Mesendoderm (in vitro differentiated cells): ENCODE measurements around the gene ATP13A5.

Source experiments
- DNase-seq: peaks from one replicate; pipeline ENCODE4 v3.0.0; 2013
- H2AK5ac ChIP-seq: 2 replicates; pipeline ENCODE4 v1.6.1; 2013; ENCODE audit warnings: low read length, inconsistent platforms
- H2BK120ac ChIP-seq: 2 replicates; pipeline ENCODE4 v1.6.1; 2013; ENCODE audit warnings: low read depth, mild to moderate bottlenecking, low read length, moderate library complexity, mixed read lengths
- H2BK15ac ChIP-seq: replicated peaks from 2 replicates; pipeline ENCODE4 v1.6.1; 2013; ENCODE audit warnings: low read depth, mild to moderate bottlenecking, moderate library complexity
- H2BK5ac ChIP-seq: 2 replicates; pipeline ENCODE4 v1.6.1; 2013; ENCODE audit warnings: low read length, inconsistent platforms
- H3K18ac ChIP-seq: 2 replicates; pipeline ENCODE4 v1.6.1; 2013; ENCODE audit warnings: mild to moderate bottlenecking, low read length, mixed read lengths
- H3K23ac ChIP-seq: one replicate; pipeline ENCODE4 v1.6.1; 2013; ENCODE audit warnings: low read length
- H3K27ac ChIP-seq: 2 replicates; pipeline ENCODE4 v1.5.1; 2013; ENCODE audit warnings: low read depth, mild to moderate bottlenecking, inconsistent platforms, low read length, moderate library complexity
- H3K27me3 ChIP-seq: 2 replicates; pipeline ENCODE4 v1.6.1; 2013; ENCODE audit warnings: low read length, control low read depth, mild to moderate bottlenecking, inconsistent platforms; ENCODE audit not compliant: insufficient read depth, poor library complexity
- H3K36me3 ChIP-seq: 2 replicates; pipeline ENCODE4 v1.6.1; 2013; ENCODE audit warnings: low read length, inconsistent platforms; ENCODE audit not compliant: control insufficient read depth, insufficient read depth
- H3K4ac ChIP-seq: one replicate; pipeline ENCODE4 v1.6.1; 2013; ENCODE audit warnings: low read depth, mild to moderate bottlenecking, low read length, moderate library complexity
- H3K4me1 ChIP-seq: 2 replicates; pipeline ENCODE4 v1.6.1; 2013; ENCODE audit warnings: low read depth, low read length, inconsistent platforms; ENCODE audit not compliant: control insufficient read depth
- H3K4me2 ChIP-seq: 2 replicates; pipeline ENCODE4 v1.6.1; 2013; ENCODE audit warnings: low read length
- H3K4me3 ChIP-seq: 2 replicates; pipeline ENCODE4 v1.5.1; 2013; ENCODE audit warnings: mild to moderate bottlenecking, low read length
- H3K56ac ChIP-seq: one replicate; pipeline ENCODE4 v1.6.1; 2013; ENCODE audit warnings: low read length
- H3K79me1 ChIP-seq: 2 replicates; pipeline ENCODE4 v1.6.1; 2013; ENCODE audit warnings: low read length, inconsistent platforms
- H3K79me2 ChIP-seq: 2 replicates; pipeline ENCODE4 v1.6.1; 2013; ENCODE audit warnings: mild to moderate bottlenecking, low read length; ENCODE audit not compliant: control insufficient read depth, insufficient read depth
- H3K9ac ChIP-seq: 2 replicates; pipeline ENCODE4 v1.6.1; 2013; ENCODE audit warnings: low read length, inconsistent platforms
- H4K5ac ChIP-seq: one replicate; pipeline ENCODE4 v1.6.1; 2013; ENCODE audit warnings: low read length
- H4K8ac ChIP-seq: one replicate; pipeline ENCODE4 v1.6.1; 2013; ENCODE audit warnings: low read depth, mild to moderate bottlenecking, control low read depth, low read length, moderate library complexity
- WGBS: extraction: QIAGEN DNeasy Blood & Tissue Kit; methylation state at CpG from one replicate; pipeline ENCODE4 v1.1.7; 2013; ENCODE audit warnings: low lambda C conversion rate, missing lambda C conversion rate; ENCODE audit not compliant: insufficient coverage; ENCODE audit errors: extremely low coverage; 5-methylcytosine and 5-hydroxymethylcytosine counted together

Gene ATP13A5

GRCh38 chr3:193240436-193240849 lies 138.1 kb downstream of the ATP13A5 start:
- no peak overlapping the region for H3K27ac ChIP-seq
- H3K79me2 ChIP-seq, result no peaks in the 10 kb centered on the region
- no peak overlapping the region for H2BK5ac ChIP-seq
- no peak overlapping the region for H2BK120ac ChIP-seq
- H3K4me2 ChIP-seq, result peak overlapping the region; percentile 60
- H3K56ac ChIP-seq, result peak overlapping the region; percentile 73
- no CpG with 5 or more reads among the region's 9 CpGs for WGBS
- H2BK15ac ChIP-seq, result no peak overlapping the region
- no peaks in the 10 kb centered on the region for H3K4me1 ChIP-seq
- H4K5ac ChIP-seq, result no peak overlapping the region
- H3K79me1 ChIP-seq, result no peaks in the 10 kb centered on the region
- H4K8ac ChIP-seq, result no peak overlapping the region
- peak; percentile 71 for DNase-seq
- peak overlapping the region; percentile 13 for H3K4me3 ChIP-seq
- no peak overlapping the region for H3K18ac ChIP-seq
- no peak overlapping the region for H2AK5ac ChIP-seq
- no peak overlapping the region for H3K4ac ChIP-seq
- peak overlapping the region; percentile 50 for H3K9ac ChIP-seq
- H3K23ac ChIP-seq, result no peak overlapping the region
- no peaks in the 10 kb centered on the region for H3K27me3 ChIP-seq
- no peaks in the 10 kb centered on the region for H3K36me3 ChIP-seq

DNA sequence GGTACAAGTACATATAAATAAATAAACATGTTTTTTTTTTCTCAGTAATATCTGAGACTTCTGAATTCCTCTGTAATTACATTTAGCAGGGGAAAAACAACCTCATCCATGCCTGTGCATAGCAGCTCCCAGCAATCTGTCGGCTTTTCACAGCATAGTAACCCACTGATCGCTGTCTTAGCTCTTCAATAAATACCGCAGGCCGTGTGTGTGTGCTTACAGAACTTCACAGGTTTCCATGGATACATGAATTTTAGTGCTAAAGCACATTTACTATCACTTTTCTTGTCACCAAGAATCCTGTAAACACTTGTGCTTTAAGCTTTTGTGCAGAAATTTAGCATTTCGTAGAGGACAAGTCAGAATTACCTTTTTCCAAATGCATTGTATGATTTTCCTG lies 141.5 kb downstream of the ATP13A5 start:
- no peak overlapping the region for H3K4me3 ChIP-seq
- no peaks in the 10 kb centered on the region for H3K4me1 ChIP-seq
- H2AK5ac ChIP-seq, result no peak overlapping the region
- no peak overlapping the region for H3K18ac ChIP-seq
- no peaks in the 10 kb centered on the region for H3K27me3 ChIP-seq
- peak; percentile 22 for DNase-seq
- H3K79me2 ChIP-seq, result no peaks in the 10 kb centered on the region
- no peak overlapping the region for H2BK15ac ChIP-seq
- no peak overlapping the region for H2BK120ac ChIP-seq
- no peak overlapping the region for H2BK5ac ChIP-seq
- H3K27ac ChIP-seq, result no peak overlapping the region
- H3K23ac ChIP-seq, result no peak overlapping the region
- no peak overlapping the region for H3K4me2 ChIP-seq
- no peak overlapping the region for H3K9ac ChIP-seq
- H4K8ac ChIP-seq, result no peak overlapping the region
- H3K56ac ChIP-seq, result no peak overlapping the region
- WGBS, result no CpG with 5 or more reads among the region's 5 CpGs
- no peaks in the 10 kb centered on the region for H3K79me1 ChIP-seq
- no peak overlapping the region for H4K5ac ChIP-seq
- H3K4ac ChIP-seq, result no peak overlapping the region
- no peaks in the 10 kb centered on the region for H3K36me3 ChIP-seq

DNA sequence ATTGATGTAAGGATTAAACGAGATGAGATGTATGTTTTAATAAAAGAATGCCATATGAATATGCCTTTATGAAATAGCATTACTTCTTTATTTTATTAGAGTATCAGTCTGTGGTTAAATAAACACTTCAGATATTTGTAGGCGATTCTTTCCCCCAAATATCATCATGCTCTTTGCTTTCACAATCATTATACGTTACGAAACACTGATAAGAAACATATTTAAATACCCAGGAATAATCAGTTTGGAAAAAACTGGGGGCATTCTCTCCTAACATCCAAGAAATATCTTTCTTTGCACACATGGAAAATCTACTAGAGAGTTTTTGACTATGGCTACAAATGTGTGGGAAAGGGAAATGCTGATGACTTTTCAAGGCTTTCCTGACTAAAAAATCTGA lies 142.0 kb downstream of the ATP13A5 start:
- DNase-seq, result no peak
- Histone ChIP-seq H2BK120ac (no peak overlapping the region), H3K79me2 (no peaks in the 10 kb centered on the region), H3K4me2 (no peak overlapping the region), H3K36me3 (no peaks in the 10 kb centered on the region), H3K56ac (no peak overlapping the region), H3K18ac (no peak overlapping the region), H4K5ac (no peak overlapping the region), H3K27ac (no peak overlapping the region), H3K27me3 (no peaks in the 10 kb centered on the region), H3K23ac (no peak overlapping the region), H3K4me1 (no peaks in the 10 kb centered on the region), H3K4ac (no peak overlapping the region), H4K8ac (no peak overlapping the region), H3K4me3 (no peak overlapping the region), H3K79me1 (no peaks in the 10 kb centered on the region), H2BK15ac (no peak overlapping the region), H3K9ac (no peak overlapping the region), H2BK5ac (no peak overlapping the region), H2AK5ac (no peak overlapping the region)
- 100% methylated on average over 2 of the region's 4 CpGs for WGBS

DNA sequence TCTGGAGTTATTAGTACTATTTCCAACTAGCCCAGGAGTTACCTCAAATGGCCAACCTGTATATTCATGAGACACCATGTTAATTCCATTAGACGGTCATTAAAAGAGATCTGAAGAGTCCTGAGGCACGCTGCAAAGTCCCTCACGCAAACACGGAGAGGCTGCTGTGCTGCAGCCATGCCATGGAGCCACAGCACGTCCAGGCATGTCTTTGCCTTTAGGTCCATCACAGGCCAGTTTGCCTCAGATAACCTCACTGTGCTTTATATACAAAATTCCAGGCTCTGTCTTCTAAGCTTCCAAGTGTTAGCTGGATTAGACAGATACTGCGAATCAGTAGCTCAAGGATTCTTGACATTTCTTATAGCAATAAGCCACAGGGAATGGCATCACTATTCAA lies 147.4 kb downstream of the ATP13A5 start:
- no peak overlapping the region for H3K27ac ChIP-seq
- no peak overlapping the region for H3K4me2 ChIP-seq
- no peaks in the 10 kb centered on the region for H3K79me1 ChIP-seq
- no peak overlapping the region for H3K56ac ChIP-seq
- H2BK5ac ChIP-seq, result no peak overlapping the region
- H3K36me3 ChIP-seq, result no peaks in the 10 kb centered on the region
- no peak overlapping the region for H3K4ac ChIP-seq
- WGBS, result no CpG with 5 or more reads among the region's 6 CpGs
- no peak overlapping the region for H4K5ac ChIP-seq
- H2BK15ac ChIP-seq, result no peak overlapping the region
- no peak overlapping the region for H2BK120ac ChIP-seq
- no peaks in the 10 kb centered on the region for H3K79me2 ChIP-seq
- H3K27me3 ChIP-seq, result no peaks in the 10 kb centered on the region
- H3K4me3 ChIP-seq, result no peak overlapping the region
- H2AK5ac ChIP-seq, result no peak overlapping the region
- no peak overlapping the region for H3K18ac ChIP-seq
- no peak overlapping the region for H3K9ac ChIP-seq
- H4K8ac ChIP-seq, result no peak overlapping the region
- no peak overlapping the region for H3K23ac ChIP-seq
- peaks cover 8% of the 10 kb centered on the region for H3K4me1 ChIP-seq
- DNase-seq, result no peak

DNA sequence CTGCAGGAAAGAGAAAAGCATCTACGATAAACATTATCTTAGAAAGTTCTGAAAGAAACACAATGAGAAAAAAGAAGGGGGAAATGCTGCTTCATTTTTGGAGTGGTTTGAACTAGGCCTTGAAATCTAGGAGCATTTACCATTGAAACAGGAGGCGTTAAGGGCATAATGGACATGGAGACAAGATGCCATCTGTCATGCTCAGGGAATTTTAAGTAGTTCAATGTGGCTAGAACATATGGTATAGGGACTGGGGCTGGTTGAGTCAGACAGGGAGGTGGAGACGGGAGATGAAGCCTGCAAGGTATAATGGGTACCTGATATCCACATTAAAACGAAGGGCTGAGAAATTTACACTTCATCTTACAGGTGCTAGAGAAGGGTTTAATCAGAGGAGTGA lies 147.9 kb downstream of the ATP13A5 start:
- peaks cover 8% of the 10 kb centered on the region for H3K4me1 ChIP-seq
- no peak overlapping the region for H3K4me3 ChIP-seq
- no peak overlapping the region for H3K9ac ChIP-seq
- no peak overlapping the region for H3K4me2 ChIP-seq
- H4K5ac ChIP-seq, result no peak overlapping the region
- H3K27ac ChIP-seq, result no peak overlapping the region
- H4K8ac ChIP-seq, result no peak overlapping the region
- no CpG with 5 or more reads among the region's 4 CpGs for WGBS
- no peak overlapping the region for H3K56ac ChIP-seq
- no peaks in the 10 kb centered on the region for H3K79me2 ChIP-seq
- no peak overlapping the region for H3K18ac ChIP-seq
- no peak overlapping the region for H2BK120ac ChIP-seq
- no peak overlapping the region for H3K23ac ChIP-seq
- no peak overlapping the region for H3K4ac ChIP-seq
- H2BK15ac ChIP-seq, result no peak overlapping the region
- H3K79me1 ChIP-seq, result no peaks in the 10 kb centered on the region
- no peak overlapping the region for H2BK5ac ChIP-seq
- DNase-seq, result no peak
- H3K27me3 ChIP-seq, result no peaks in the 10 kb centered on the region
- H2AK5ac ChIP-seq, result no peak overlapping the region
- no peaks in the 10 kb centered on the region for H3K36me3 ChIP-seq

GRCh38 chr3:193229851-193230420 lies 148.6 kb downstream of the ATP13A5 start:
- H2BK15ac ChIP-seq, result no peak overlapping the region
- H2BK5ac ChIP-seq, result no peak overlapping the region
- H3K18ac ChIP-seq, result no peak overlapping the region
- H3K9ac ChIP-seq, result no peak overlapping the region
- no peak overlapping the region for H3K4me3 ChIP-seq
- H3K23ac ChIP-seq, result no peak overlapping the region
- H3K79me2 ChIP-seq, result no peaks in the 10 kb centered on the region
- H2BK120ac ChIP-seq, result no peak overlapping the region
- no peak overlapping the region for H4K5ac ChIP-seq
- no peak overlapping the region for H4K8ac ChIP-seq
- peaks cover 8% of the 10 kb centered on the region for H3K4me1 ChIP-seq
- H3K4ac ChIP-seq, result no peak overlapping the region
- no peak for DNase-seq
- no peaks in the 10 kb centered on the region for H3K36me3 ChIP-seq
- no peak overlapping the region for H3K56ac ChIP-seq
- H3K27me3 ChIP-seq, result no peaks in the 10 kb centered on the region
- H2AK5ac ChIP-seq, result no peak overlapping the region
- no peak overlapping the region for H3K4me2 ChIP-seq
- no CpG with 5 or more reads among the region's 4 CpGs for WGBS
- H3K79me1 ChIP-seq, result no peaks in the 10 kb centered on the region
- no peak overlapping the region for H3K27ac ChIP-seq
